Vagina (tissue), 2 donors: ENCODE results near the gene IFT43.

Source experiments
- POLR2A ChIP-seq, 2 donors: fragments of 450-650 bp; IDR thresholded peaks; one replicate each; pipeline ENCODE4 v1.6.1; 2017; ENCODE audit warnings: antibody characterized with exemption in 2 of 2, mild to moderate bottlenecking in 2 of 2, moderate library complexity in 2 of 2
- TF ChIP-seq, protein P1 (sequence below), 3 experiments: fragments of 450-650 bp in 2 of 3; fragments of 200-600 bp in 1 of 3; sonication (generic) in 1 of 3; IDR thresholded peaks; one replicate each; pipeline ENCODE4 v1.5.1; 2017 to 2019; ENCODE audit warnings: antibody characterized with exemption in 3 of 3, mild to moderate bottlenecking in 2 of 3, moderate library complexity in 2 of 3

DNA sequence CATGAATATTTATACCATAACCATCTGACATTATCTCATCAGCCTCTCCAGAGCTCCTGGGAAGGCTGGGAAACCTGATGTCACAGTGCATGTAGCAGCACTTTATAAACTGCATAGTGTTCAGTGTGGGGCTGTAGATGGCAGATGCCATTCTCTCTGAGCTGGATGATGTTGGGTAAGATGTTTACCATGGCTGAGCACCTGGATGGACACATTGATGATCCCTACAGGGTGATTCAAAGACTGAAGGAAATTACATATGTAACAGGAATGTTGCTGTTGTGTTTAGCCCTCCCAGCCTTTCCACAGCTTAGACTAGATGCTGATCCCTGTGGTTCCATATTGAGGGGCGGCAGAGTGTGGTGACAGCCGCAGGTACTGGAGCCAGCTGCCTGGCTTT is 37.4 kb downstream of the IFT43 start:
- no peak for TF ChIP-seq POLR2A (IDR thresholded peaks at IDR 0.05)
- TF ChIP-seq, protein P1, sequence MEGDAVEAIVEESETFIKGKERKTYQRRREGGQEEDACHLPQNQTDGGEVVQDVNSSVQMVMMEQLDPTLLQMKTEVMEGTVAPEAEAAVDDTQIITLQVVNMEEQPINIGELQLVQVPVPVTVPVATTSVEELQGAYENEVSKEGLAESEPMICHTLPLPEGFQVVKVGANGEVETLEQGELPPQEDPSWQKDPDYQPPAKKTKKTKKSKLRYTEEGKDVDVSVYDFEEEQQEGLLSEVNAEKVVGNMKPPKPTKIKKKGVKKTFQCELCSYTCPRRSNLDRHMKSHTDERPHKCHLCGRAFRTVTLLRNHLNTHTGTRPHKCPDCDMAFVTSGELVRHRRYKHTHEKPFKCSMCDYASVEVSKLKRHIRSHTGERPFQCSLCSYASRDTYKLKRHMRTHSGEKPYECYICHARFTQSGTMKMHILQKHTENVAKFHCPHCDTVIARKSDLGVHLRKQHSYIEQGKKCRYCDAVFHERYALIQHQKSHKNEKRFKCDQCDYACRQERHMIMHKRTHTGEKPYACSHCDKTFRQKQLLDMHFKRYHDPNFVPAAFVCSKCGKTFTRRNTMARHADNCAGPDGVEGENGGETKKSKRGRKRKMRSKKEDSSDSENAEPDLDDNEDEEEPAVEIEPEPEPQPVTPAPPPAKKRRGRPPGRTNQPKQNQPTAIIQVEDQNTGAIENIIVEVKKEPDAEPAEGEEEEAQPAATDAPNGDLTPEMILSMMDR (IDR thresholded peaks at IDR 0.05): no peak
